ENCODE data around the gene MYO18B. TPM values are rescaled to one million over a fixed set of nuclear protein-coding genes. Genes with fewer than 3 reads are reported as not detected.

The MYO18B gene
- total RNA-seq, 8 experiments from 2014 or later = 0.09 to 0.91 (median 0.32) TPM

DNA sequence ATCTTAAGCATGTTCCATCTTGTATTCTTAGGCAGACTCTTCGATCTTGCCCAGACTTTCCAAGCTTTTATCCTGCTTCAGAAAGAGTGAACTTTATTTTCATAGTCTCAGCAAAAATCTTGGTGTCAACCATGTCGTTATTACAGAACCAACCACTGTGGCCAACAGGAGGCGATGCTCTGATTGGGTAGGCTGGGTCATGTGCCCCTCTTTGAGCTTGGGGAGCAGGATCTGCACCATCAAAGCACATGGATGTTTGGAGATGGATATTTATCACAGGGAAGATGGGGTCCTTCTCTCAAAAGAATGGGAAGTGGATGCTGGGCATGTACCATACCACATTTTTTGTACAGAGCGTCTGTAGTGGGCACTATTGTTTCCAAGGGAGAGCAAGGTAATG is 197.4 kb downstream of the MYO18B start:
- H3K4me1 ChIP-seq (replicated peaks in 1 of 2) = peaks cover 11 to 44% of the 10 kb centered on the region in 2 donors
- no peak overlapping the region for H3K4me3 ChIP-seq
- ATAC-seq (replicated peaks in 6 of 8) = no peak
- no peak overlapping the region for H3K27ac ChIP-seq
- in situ Hi-C loops (cut with MboI; ENCODE audit: low pct_unique_long_range_greater_than_20kb in 2 of 9, low sequenced_read_pairs in 9 of 9, unreplicated experiment in 9 of 9) = no loop called here
- WGBS, 10 experiments = 10 to 100% (median 90%) methylated on average over 1 to 4 of the region's 4 CpGs

DNA sequence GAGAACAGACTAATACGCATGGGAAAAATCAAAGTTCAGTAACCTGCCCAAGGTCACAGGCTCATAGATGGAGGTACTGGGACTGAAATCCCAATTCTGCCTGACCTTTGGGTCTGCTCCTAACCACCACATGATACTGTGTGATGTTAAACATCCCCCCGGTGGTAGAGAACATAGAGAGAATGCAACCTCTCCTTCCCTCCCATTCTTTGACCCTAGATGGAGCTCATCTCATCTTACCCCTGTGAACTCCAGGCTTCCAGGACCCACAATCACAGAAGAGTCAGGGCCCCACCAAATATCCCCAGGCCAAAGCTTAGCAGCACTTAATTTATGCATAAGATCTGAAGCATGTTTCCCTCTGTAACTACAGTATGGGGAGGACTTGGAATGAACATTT is 198.5 kb downstream of the MYO18B start:
- no peak overlapping the region for H3K27ac ChIP-seq
- ATAC-seq (replicated peaks in 6 of 8) = peak in 2 of 8 experiments; percentile 24 to 36
- 0 to 79% (median 59%) methylated on average over 1 to 2 of the region's 2 CpGs; no CpG with 5 or more reads in 6 of the 10 experiments for WGBS, 10 experiments
- H3K4me1 ChIP-seq (replicated peaks in 1 of 2) = peaks cover 11 to 38% of the 10 kb centered on the region in 2 donors
- H3K4me3 ChIP-seq = no peak overlapping the region
- in situ Hi-C loops (cut with MboI; ENCODE audit: low pct_unique_long_range_greater_than_20kb in 2 of 9, low sequenced_read_pairs in 9 of 9, unreplicated experiment in 9 of 9) = no loop called here

- 0 to 83% (median 30%) methylated on average over 1 to 5 of the region's 8 CpGs; no CpG with 5 or more reads in 2 of the 10 experiments for WGBS, 10 experiments
- H3K4me1 ChIP-seq (replicated peaks in 1 of 2) = peaks cover 11 to 33% of the 10 kb centered on the region in 2 donors
- no peak overlapping the region for H3K4me3 ChIP-seq
- in situ Hi-C loops (cut with MboI; ENCODE audit: low pct_unique_long_range_greater_than_20kb in 2 of 9, low sequenced_read_pairs in 9 of 9, unreplicated experiment in 9 of 9) = no loop called here
- no peak overlapping the region for H3K27ac ChIP-seq
- ATAC-seq (replicated peaks in 6 of 8) = no peak
Observed at GRCh38 chr22:25941365-25941960, 199.5 kb downstream of the MYO18B start.

- Histone ChIP-seq H3K27ac (peak overlapping the region in 1 of 2 donors; percentile 19), H3K4me3 (no peak overlapping the region), H3K4me1 (replicated peaks in 1 of 2) (peaks cover 11 to 33% of the 10 kb centered on the region in 2 donors)
- 0 to 78% (median 20%) methylated on average over 1 to 6 of the region's 9 CpGs; no CpG with 5 or more reads in 3 of the 10 experiments for WGBS, 10 experiments
- in situ Hi-C loops (cut with MboI; ENCODE audit: low pct_unique_long_range_greater_than_20kb in 2 of 9, low sequenced_read_pairs in 9 of 9, unreplicated experiment in 9 of 9) = no loop called here
- peak in 2 of 8 experiments; percentile 12 to 16 for ATAC-seq (replicated peaks in 6 of 8)
Observed at GRCh38 chr22:25942115-25942855, 200.3 kb downstream of the MYO18B start.

- WGBS, 10 experiments = 0 to 37% (median 3%) methylated on average over 1 to 6 of the region's 10 CpGs; no CpG with 5 or more reads in 4 of the 10 experiments
- peak overlapping the region in 1 of 2 donors; percentile 72 for H3K27ac ChIP-seq
- H3K4me3 ChIP-seq = no peak overlapping the region
- in situ Hi-C loops (cut with MboI; ENCODE audit: low pct_unique_long_range_greater_than_20kb in 2 of 9, low sequenced_read_pairs in 9 of 9, unreplicated experiment in 9 of 9) = no loop called here
- H3K4me1 ChIP-seq (replicated peaks in 1 of 2) = peaks cover 11 to 30% of the 10 kb centered on the region in 2 donors
- peak in 5 of 8 experiments; percentile 91 to 96 (median 94) for ATAC-seq (replicated peaks in 6 of 8)
Observed at GRCh38 chr22:25942856-25943411, 200.9 kb downstream of the MYO18B start.

- Histone ChIP-seq H3K4me3 (no peak overlapping the region), H3K27ac (no peak overlapping the region), H3K4me1 (replicated peaks in 1 of 2) (peaks cover 0 to 4% of the 10 kb centered on the region in 2 donors)
- 0 to 67% (median 60%) methylated on average over 1 of the region's 1 CpG; no CpG with 5 or more reads in 5 of the 10 experiments for WGBS, 10 experiments
- in situ Hi-C loops (cut with MboI; ENCODE audit: low pct_unique_long_range_greater_than_20kb in 2 of 9, low sequenced_read_pairs in 9 of 9, unreplicated experiment in 9 of 9) = no loop called here
- ATAC-seq (replicated peaks in 6 of 8) = no peak
Observed at GRCh38 chr22:25950111-25950510, 208.1 kb downstream of the MYO18B start.

DNA sequence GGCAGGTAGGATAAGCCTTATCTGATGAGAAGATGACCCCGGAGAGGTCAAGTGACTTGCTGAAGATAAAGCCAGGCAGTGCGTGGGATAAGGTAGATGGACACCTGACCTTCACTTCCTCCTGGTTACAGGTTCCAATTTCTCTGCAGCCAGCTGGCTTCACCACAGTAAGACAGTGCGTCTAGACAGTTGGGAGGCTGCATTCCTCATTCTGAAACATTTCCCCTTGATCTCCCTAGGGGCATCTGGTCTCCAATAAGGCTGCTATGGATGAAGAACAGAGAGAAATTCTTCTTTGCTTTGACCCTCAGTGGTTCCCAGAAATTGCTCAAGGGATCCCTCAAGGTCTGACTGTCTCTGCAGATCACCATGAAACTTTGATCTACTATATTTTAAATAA is 211.3 kb downstream of the MYO18B start:
- no peak overlapping the region for H3K4me3 ChIP-seq
- peaks cover 0 to 11% of the 10 kb centered on the region in 2 donors for H3K4me1 ChIP-seq (replicated peaks in 1 of 2)
- in situ Hi-C loops (cut with MboI; ENCODE audit: low pct_unique_long_range_greater_than_20kb in 2 of 9, low sequenced_read_pairs in 9 of 9, unreplicated experiment in 9 of 9) = no loop called here
- no peak for ATAC-seq (replicated peaks in 6 of 8)
- WGBS, 10 experiments = 8 to 100% (median 73%) methylated on average over 1 to 3 of the region's 3 CpGs; no CpG with 5 or more reads in 2 of the 10 experiments
- no peak overlapping the region for H3K27ac ChIP-seq

- peak in 1 of 8 experiments; percentile 52 for ATAC-seq (replicated peaks in 6 of 8)
- H3K4me3 ChIP-seq = no peak overlapping the region
- WGBS, 10 experiments = 0 to 56% (median 39%) methylated on average over 1 to 4 of the region's 4 CpGs; no CpG with 5 or more reads in 2 of the 10 experiments
- peaks cover 0 to 11% of the 10 kb centered on the region in 2 donors for H3K4me1 ChIP-seq (replicated peaks in 1 of 2)
- in situ Hi-C loops (cut with MboI; ENCODE audit: low pct_unique_long_range_greater_than_20kb in 2 of 9, low sequenced_read_pairs in 9 of 9, unreplicated experiment in 9 of 9) = no loop called here
- H3K27ac ChIP-seq = no peak overlapping the region
Observed at GRCh38 chr22:25953919-25954318, 211.9 kb downstream of the MYO18B start.

- ATAC-seq (replicated peaks in 6 of 8) = no peak
- WGBS, 10 experiments = 0 to 100% (median 80%) methylated on average over 1 to 6 of the region's 9 CpGs; no CpG with 5 or more reads in 1 of the 10 experiments
Observed at GRCh38 chr22:25955323-25955722, 213.3 kb downstream of the MYO18B start.

GRCh38 chr22:25956801-25957200 is 214.8 kb downstream of the MYO18B start:
- WGBS, 10 experiments = 10 to 75% (median 59%) methylated on average over 2 to 5 of the region's 5 CpGs; no CpG with 5 or more reads in 4 of the 10 experiments
- peaks cover 9 to 16% of the 10 kb centered on the region in 2 donors for H3K4me1 ChIP-seq (replicated peaks in 1 of 2)
- peak in 3 of 8 experiments; percentile 19 to 33 (median 24) for ATAC-seq (replicated peaks in 6 of 8)
- H3K27ac ChIP-seq = no peak overlapping the region
- in situ Hi-C loops (cut with MboI; ENCODE audit: low pct_unique_long_range_greater_than_20kb in 2 of 9, low sequenced_read_pairs in 9 of 9, unreplicated experiment in 9 of 9) = no loop called here
- no peak overlapping the region for H3K4me3 ChIP-seq

More at GRCh38 chr22:25955323-25955722, 213.3 kb downstream of the MYO18B start:
- no peak overlapping the region for H3K4me3 ChIP-seq
- in situ Hi-C loops (cut with MboI; ENCODE audit: low pct_unique_long_range_greater_than_20kb in 2 of 9, low sequenced_read_pairs in 9 of 9, unreplicated experiment in 9 of 9) = no loop called here
- H3K4me1 ChIP-seq (replicated peaks in 1 of 2) = peaks cover 9 to 16% of the 10 kb centered on the region in 2 donors
- no peak overlapping the region for H3K27ac ChIP-seq

- 18 to 67% (median 50%) methylated on average over 1 to 10 of the region's 12 CpGs; no CpG with 5 or more reads in 1 of the 10 experiments for WGBS, 10 experiments
- no peak overlapping the region for H3K27ac ChIP-seq
- H3K4me3 ChIP-seq = no peak overlapping the region
- in situ Hi-C loops (cut with MboI; ENCODE audit: low pct_unique_long_range_greater_than_20kb in 2 of 9, low sequenced_read_pairs in 9 of 9, unreplicated experiment in 9 of 9) = no loop called here
- peak in 5 of 8 experiments; percentile 46 to 86 (median 80) for ATAC-seq (replicated peaks in 6 of 8)
- peaks cover 9 to 13% of the 10 kb centered on the region in 2 donors for H3K4me1 ChIP-seq (replicated peaks in 1 of 2)
Observed at GRCh38 chr22:25959818-25960774, 218.1 kb downstream of the MYO18B start.

GRCh38 chr22:25961699-25962098 is 219.7 kb downstream of the MYO18B start:
- Histone ChIP-seq H3K4me1 (replicated peaks in 1 of 2) (peaks cover 18 to 20% of the 10 kb centered on the region in 2 donors), H3K4me3 (no peak overlapping the region), H3K27ac (no peak overlapping the region)
- 0 to 100% (median 46%) methylated on average over 1 to 4 of the region's 5 CpGs; no CpG with 5 or more reads in 2 of the 10 experiments for WGBS, 10 experiments
- in situ Hi-C loops (cut with MboI; ENCODE audit: low pct_unique_long_range_greater_than_20kb in 2 of 9, low sequenced_read_pairs in 9 of 9, unreplicated experiment in 9 of 9) = no loop called here
- no peak for ATAC-seq (replicated peaks in 6 of 8)

All from motor neuron (in vitro differentiated cells).